GM18517 (cell line): ENCODE measurements around the gene BCL11A.
A peak's percentile ranks its signal among the peaks of the same experiment; 100 is the strongest.

Experiments
- ATAC-seq: cut with Tn5 transposase; IDR thresholded peaks from one replicate; pipeline ENCODE4 v1.9.1; 2021; ENCODE audit warnings: mild to moderate bottlenecking, moderate library complexity; ENCODE audit not compliant: unreplicated experiment

The BCL11A gene

GRCh38 chr2:60560734-60561644, 7.5 kb upstream of the BCL11A start:
- ATAC-seq = peak; percentile 50

GRCh38 chr2:60559880-60560279, 6.4 kb upstream of the BCL11A start:
- no peak for ATAC-seq

- ATAC-seq = no peak
Measured at GRCh38 chr2:60558536-60558935, 5.1 kb upstream of the BCL11A start.

- no peak for ATAC-seq
Measured at GRCh38 chr2:60557486-60557864, 4.0 kb upstream of the BCL11A start.

- ATAC-seq = no peak
Measured at GRCh38 chr2:60556576-60557485, 3.4 kb upstream of the BCL11A start.

DNA sequence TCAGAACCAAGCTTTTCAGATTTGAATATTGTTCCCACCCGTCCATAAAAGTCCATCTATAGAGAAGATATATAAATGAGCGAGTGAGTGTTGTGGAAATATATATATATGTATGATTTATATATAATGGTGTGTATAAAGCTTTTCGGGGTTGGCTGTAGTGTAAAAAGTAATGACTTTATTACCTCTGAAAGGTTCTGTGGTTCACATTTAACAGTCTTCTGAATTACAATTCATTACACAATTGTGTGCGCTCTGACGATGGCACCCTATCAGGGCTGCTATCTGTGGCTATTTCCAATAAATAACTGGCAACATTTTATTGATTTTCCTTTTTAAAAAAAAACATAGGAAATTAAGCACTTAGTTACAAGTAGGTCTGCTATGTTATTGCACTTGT, 2.7 kb upstream of the BCL11A start:
- ATAC-seq = no peak

GRCh38 chr2:60555783-60556139, 2.3 kb upstream of the BCL11A start:
- peak; percentile 4 for ATAC-seq

GRCh38 chr2:60555066-60555782, 1.8 kb upstream of the BCL11A start:
- ATAC-seq = peak; percentile 43

- peak; percentile 1 for ATAC-seq
Measured at GRCh38 chr2:60554646-60555065, 1.2 kb upstream of the BCL11A start.

DNA sequence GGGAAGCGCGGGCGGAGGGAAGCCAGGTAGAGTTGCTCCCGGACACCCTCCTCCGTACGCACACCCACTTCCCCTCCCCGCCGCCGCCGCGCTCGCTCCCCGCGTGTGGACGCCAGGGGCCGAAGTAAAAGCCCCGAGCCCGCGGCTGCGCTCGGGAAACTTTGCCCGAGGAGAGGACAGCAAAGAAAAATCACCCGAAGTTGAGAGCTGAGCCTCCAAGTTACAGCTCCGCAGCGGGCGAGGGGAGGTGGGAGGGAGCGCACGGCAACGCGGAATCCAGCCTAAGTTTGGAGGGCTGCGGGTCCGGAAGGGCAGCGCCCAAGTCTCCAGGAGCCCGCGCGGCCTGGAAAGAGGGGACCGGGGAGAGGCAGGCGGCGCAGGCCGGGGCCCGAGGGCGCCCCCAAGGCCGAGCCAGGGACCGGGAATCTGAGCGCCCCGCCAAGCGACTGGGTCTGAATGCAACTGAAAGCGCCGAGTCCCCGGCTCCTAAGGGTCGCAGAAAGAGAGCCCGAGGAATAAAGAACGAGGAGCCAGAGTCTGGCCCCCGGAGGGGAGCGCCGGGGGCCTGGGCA, 706 bp upstream of the BCL11A start:
- no peak for ATAC-seq

- no peak for ATAC-seq
Measured at GRCh38 chr2:60552851-60553494, 481 bp downstream of the BCL11A start.

DNA sequence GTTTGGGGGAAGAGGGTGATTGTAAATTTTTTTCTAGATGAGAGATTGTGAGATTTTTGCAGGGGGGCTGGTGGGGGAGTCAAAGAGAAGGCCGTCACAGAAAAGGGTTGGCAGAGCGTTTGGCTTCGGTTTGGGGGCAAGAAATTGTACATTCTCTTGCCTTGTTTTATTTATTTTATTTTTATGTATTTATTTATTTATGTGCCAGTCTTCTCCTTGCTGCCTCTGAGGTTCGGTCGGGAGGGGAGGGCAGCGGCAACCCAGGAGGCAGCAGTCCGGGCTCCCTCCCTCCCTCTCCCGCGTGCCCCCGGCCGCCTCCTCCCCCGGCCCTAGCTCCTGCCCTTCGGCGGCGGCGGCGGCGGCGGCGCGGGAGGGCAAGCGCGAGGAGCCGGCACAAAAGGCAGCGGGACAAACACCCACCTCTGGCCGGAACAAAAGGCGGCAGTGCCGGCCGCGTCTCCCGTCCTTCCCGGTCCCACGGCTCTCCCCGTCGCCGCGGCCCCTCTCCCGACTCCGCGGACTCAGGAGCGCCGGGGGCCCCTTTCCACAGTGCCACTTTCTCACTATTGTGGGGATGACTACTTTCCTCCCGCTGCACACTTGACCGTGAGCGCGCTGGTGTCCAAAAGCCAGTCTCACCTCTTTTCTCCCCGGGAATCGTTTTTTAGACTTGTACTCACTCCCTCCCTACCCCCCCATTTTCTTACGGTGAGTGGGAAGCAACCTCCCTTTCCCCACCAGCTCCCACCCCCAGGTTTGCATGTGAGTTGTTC, 1.2 kb downstream of the BCL11A start:
- ATAC-seq = no peak

- ATAC-seq = no peak
Measured at GRCh38 chr2:60551240-60552077, 2.0 kb downstream of the BCL11A start.

DNA sequence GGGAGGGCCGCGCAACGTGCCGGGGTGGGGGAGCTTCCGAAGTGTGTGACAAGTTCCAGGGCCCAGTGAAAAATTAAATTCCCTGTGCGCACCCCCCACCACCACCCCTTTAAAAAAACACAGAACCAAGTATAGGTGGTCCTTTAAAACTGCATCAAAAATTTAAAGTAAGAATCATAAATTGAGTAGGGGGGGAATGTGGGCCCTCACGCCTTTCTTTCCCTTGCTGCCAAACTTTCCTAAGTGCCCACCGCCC, 2.5 kb downstream of the BCL11A start:
- no peak for ATAC-seq

- peak; percentile 57 for ATAC-seq
Measured at GRCh38 chr2:60550178-60550983, 3.1 kb downstream of the BCL11A start.

DNA sequence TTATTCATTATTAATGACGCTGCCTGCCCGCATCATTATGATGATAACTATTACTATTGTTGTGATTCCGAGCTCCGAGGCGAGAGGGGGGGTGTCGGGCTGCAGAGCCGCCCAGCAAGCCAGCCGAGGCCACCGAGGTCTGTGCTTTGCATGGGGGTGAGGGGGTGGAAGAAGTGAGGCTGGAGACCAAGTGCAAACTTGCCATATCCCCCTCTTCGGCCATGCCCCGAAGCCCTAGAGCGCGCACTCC, 3.6 kb downstream of the BCL11A start:
- ATAC-seq = peak; percentile 16

- peak; percentile 17 for ATAC-seq
Measured at GRCh38 chr2:60549238-60549927, 4.1 kb downstream of the BCL11A start.

- no peak for ATAC-seq
Measured at GRCh38 chr2:60548845-60549237, 4.6 kb downstream of the BCL11A start.
